ENCODE results near the gene GPR173. TPM values are rescaled to one million over a fixed set of nuclear protein-coding genes. Genes with fewer than 3 reads are reported as not detected.

GPR173 gene
- total and polyA plus RNA-seq, 2 experiments from 2014 or later, result 0.92 to 7.7 TPM

DNA sequence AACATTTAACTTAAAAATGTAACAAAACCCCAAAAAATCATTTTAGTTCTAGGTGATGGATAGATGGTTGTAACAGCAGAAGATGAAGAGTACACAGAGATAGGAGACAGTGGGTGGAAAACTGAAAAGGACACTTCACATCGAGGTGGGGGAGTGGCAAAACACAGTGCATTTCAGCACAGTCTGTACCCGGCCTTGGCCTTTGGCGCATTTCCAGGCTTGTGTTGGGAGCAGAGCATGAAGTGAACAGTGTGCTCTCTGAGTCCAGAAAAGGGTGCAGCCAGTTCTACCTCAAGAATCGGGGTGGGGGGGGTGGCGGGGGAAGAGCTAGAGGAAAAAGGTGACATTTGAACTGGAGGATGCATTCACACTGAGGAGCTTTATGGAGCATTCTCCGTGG lies 37.9 kb downstream of the GPR173 start:
- ATAC-seq (no peak), DNase-seq (ENCODE audit: low spot score) (no peak)
- H4K20me1 ChIP-seq (replicated peaks; ENCODE audit: insufficient read depth), result no peaks in the 10 kb centered on the region; the same call in 1 of the 2 replicates
- no peaks in the 10 kb centered on the region for H3F3A ChIP-seq (replicated peaks; ENCODE audit: low read depth)
- Mint-ChIP-seq H3K9me3 (no peaks in the 10 kb centered on the region; the same call in 1 of the 3 replicates), H3K4me1 (peaks cover 10% of the 10 kb centered on the region), H3K36me3 (ENCODE audit: low read depth) (peaks cover 52% of the 10 kb centered on the region), H3K27me3 (ENCODE audit: insufficient read depth, low read depth, poor library complexity) (peaks cover 5% of the 10 kb centered on the region), H3K4me3 (no peak overlapping the region), H3K27ac (no peak overlapping the region)
- H3K79me2 ChIP-seq (replicated peaks; ENCODE audit: insufficient read depth), result 0 out of 2 replicates have a peak, but pooled peaks cover 4% of the 10 kb centered on the region
- no peak overlapping the region for H3K4me2 ChIP-seq
- TF ChIP-seq ZNF331 (CRISPR knock-in tag; IDR thresholded peaks at IDR 0.05; ENCODE audit: low read depth) (no peak), NANOG (IDR thresholded peaks at IDR 0.05; ENCODE audit: borderline replicate concordance) (no peak), CREB1 (CRISPR knock-in tag; IDR thresholded peaks at IDR 0.05; ENCODE audit: low read depth) (no peak), ZNF462 (CRISPR knock-in tag; IDR thresholded peaks at IDR 0.05) (no peak), REST (IDR thresholded peaks at IDR 0.05; ENCODE audit: unreplicated experiment) (no peak), EZH2phosphoT487 (IDR thresholded peaks at IDR 0.05; ENCODE audit: unreplicated experiment) (no peak)
- TF ChIP-seq, protein P1, sequence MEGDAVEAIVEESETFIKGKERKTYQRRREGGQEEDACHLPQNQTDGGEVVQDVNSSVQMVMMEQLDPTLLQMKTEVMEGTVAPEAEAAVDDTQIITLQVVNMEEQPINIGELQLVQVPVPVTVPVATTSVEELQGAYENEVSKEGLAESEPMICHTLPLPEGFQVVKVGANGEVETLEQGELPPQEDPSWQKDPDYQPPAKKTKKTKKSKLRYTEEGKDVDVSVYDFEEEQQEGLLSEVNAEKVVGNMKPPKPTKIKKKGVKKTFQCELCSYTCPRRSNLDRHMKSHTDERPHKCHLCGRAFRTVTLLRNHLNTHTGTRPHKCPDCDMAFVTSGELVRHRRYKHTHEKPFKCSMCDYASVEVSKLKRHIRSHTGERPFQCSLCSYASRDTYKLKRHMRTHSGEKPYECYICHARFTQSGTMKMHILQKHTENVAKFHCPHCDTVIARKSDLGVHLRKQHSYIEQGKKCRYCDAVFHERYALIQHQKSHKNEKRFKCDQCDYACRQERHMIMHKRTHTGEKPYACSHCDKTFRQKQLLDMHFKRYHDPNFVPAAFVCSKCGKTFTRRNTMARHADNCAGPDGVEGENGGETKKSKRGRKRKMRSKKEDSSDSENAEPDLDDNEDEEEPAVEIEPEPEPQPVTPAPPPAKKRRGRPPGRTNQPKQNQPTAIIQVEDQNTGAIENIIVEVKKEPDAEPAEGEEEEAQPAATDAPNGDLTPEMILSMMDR (conservative IDR thresholded peaks at IDR 0.05; ENCODE audit: low read depth in 2 of 2), result no peak
- H3K36me3 ChIP-seq (ENCODE audit: insufficient read depth), result no peaks in the 10 kb centered on the region
- H3K9me2 ChIP-seq (ENCODE audit: insufficient read depth), result no peaks in the 10 kb centered on the region
- H3K27me3 ChIP-seq (ENCODE audit: insufficient read depth), result no peaks in the 10 kb centered on the region
- H3K4me3 ChIP-seq, result no peak overlapping the region
- no peaks in the 10 kb centered on the region; the same call in 1 of the 2 replicates for H3K4me1 ChIP-seq (ENCODE audit: insufficient read depth)
- H2AFZ ChIP-seq, result no peak overlapping the region
- H3K27ac ChIP-seq (ENCODE audit: low read depth), result no peak overlapping the region
